GM12874 (cell line): Measurements from ENCODE around the gene EEF1E1.

ENCODE experiments used
- CTCF ChIP-seq: IDR thresholded peaks from 2 replicates; pipeline ENCODE4 v1.5.1; 2011; ENCODE audit warnings: low read depth, mild to moderate bottlenecking, control low read depth, low read length, moderate library complexity; ENCODE audit not compliant: insufficient read depth

The EEF1E1 gene

GRCh38 chr6:8102122-8102958, at the start of gene EEF1E1:
Gene EEF1E1 (minus strand): TSS chr6:8102548. CDS start chr6:8102521, 27 bp downstream.
- no peak for TF ChIP-seq CTCF

GRCh38 chr6:8149350-8149749, 47.0 kb upstream of the EEF1E1 start:
- no peak for TF ChIP-seq CTCF

- no peak for TF ChIP-seq CTCF
Observed at GRCh38 chr6:8143945-8144344, 41.6 kb upstream of the EEF1E1 start.

- TF ChIP-seq CTCF: no peak
Observed at GRCh38 chr6:8139451-8139850, 37.1 kb upstream of the EEF1E1 start.

GRCh38 chr6:8137529-8137939, 35.2 kb upstream of the EEF1E1 start:
- no peak for TF ChIP-seq CTCF

GRCh38 chr6:8135276-8135675, 32.9 kb upstream of the EEF1E1 start:
- no peak for TF ChIP-seq CTCF

- no peak for TF ChIP-seq CTCF
Observed at GRCh38 chr6:8132130-8132529, 29.8 kb upstream of the EEF1E1 start.
